Hepatocyte (in vitro differentiated cells): ENCODE data around the gene WBP4. TPM values are rescaled to one million over a fixed set of nuclear protein-coding genes. Genes with fewer than 3 reads are reported as not detected.

Source experiments
- DNase-seq: peaks from one replicate; pipeline ENCODE4 v3.0.0-alpha.2; 2016; ENCODE audit warnings: low spot score
- H2AFZ ChIP-seq: fragments of 200-600 bp; sonication (generic); 2 replicates; pipeline ENCODE4 v1.6.0; 2016; ENCODE audit warnings: antibody characterized with exemption, mild to moderate bottlenecking
- H3K27ac ChIP-seq: fragments of 200-600 bp; sonication (generic); 2 replicates; pipeline ENCODE4 v1.5.1; 2016; ENCODE audit warnings: mild to moderate bottlenecking
- H3K27me3 ChIP-seq: fragments of 200-600 bp; sonication (generic); 2 replicates; pipeline ENCODE4 v1.6.1; 2016
- H3K36me3 ChIP-seq: fragments of 200-600 bp; sonication (generic); replicated peaks from 2 replicates; pipeline ENCODE4 v1.5.1; 2016; ENCODE audit warnings: low read depth; ENCODE audit not compliant: insufficient read depth
- H3K4me1 ChIP-seq: fragments of 200-600 bp; sonication (generic); 2 replicates; pipeline ENCODE4 v1.5.1; 2016; ENCODE audit warnings: mild to moderate bottlenecking, moderate library complexity; ENCODE audit not compliant: insufficient read depth
- H3K4me2 ChIP-seq: fragments of 200-600 bp; sonication (generic); 2 replicates; pipeline ENCODE4 v1.6.0; 2016
- H3K4me3 ChIP-seq: fragments of 200-600 bp; sonication (generic); 2 replicates; pipeline ENCODE4 v1.5.1; 2016; ENCODE audit warnings: mild to moderate bottlenecking
- H3K79me2 ChIP-seq: fragments of 200-600 bp; sonication (generic); 2 replicates; pipeline ENCODE4 v1.6.0; 2017; ENCODE audit warnings: mild to moderate bottlenecking
- H3K9me2 ChIP-seq: fragments of 200-600 bp; sonication (generic); replicated peaks from 2 replicates; pipeline ENCODE4 v1.6.0; 2017; ENCODE audit warnings: mild to moderate bottlenecking; ENCODE audit not compliant: insufficient read depth
- H3K9me3 ChIP-seq: fragments of 200-600 bp; sonication (generic); 2 replicates; pipeline ENCODE4 v1.5.1; 2016; ENCODE audit warnings: low read depth, mild to moderate bottlenecking
- H4K20me1 ChIP-seq: fragments of 200-600 bp; sonication (generic); 2 replicates; pipeline ENCODE4 v1.6.0; 2016; ENCODE audit warnings: mild to moderate bottlenecking; ENCODE audit not compliant: insufficient read depth, poor library complexity, severe bottlenecking
- EZH2 ChIP-seq: fragments of 200-600 bp; sonication (generic); IDR thresholded peaks from 2 replicates; pipeline ENCODE4 v1.6.1; 2016; ENCODE audit warnings: antibody characterized with exemption, mild to moderate bottlenecking, borderline replicate concordance
- EZH2phosphoT487 ChIP-seq: fragments of 200-600 bp; sonication (generic); IDR thresholded peaks from one replicate; pipeline ENCODE4 v1.6.1; 2018; ENCODE audit warnings: antibody characterized with exemption, mild to moderate bottlenecking, low read depth, moderate library complexity; ENCODE audit not compliant: unreplicated experiment, severe bottlenecking
- WGBS: methylation state at CpG from one replicate; pipeline ENCODE4 v1.1.6; 2016; ENCODE audit warnings: low lambda C conversion rate; ENCODE audit errors: missing lambda C conversion rate; 5-methylcytosine and 5-hydroxymethylcytosine counted together
- polyA plus RNA-seq: library from polyadenylated mRNA; unstranded; fragments of >200 nt; fragmentation: Nextera tagmentation; extraction: Ambion mirVana; gene quantifications from 2 replicates; pipeline ENCODE4 v1.2.1, GENCODE V29; 2016
- total RNA-seq: library from RNA; depleted of rRNA; stranded (reverse); fragments of >200 nt; gene quantifications from 2 replicates; pipeline ENCODE4 v1.2.3, GENCODE V29; 2014
- TF ChIP-seq, protein P1 (sequence below): fragments of 200-600 bp; sonication (generic); IDR thresholded peaks from 2 replicates; pipeline ENCODE4 v1.5.1; 2016; ENCODE audit warnings: antibody characterized with exemption, mild to moderate bottlenecking; ENCODE audit not compliant: poor library complexity

WBP4 gene
- total and polyA plus RNA-seq, 2 experiments from 2014 or later = 6.1 to 8.4 TPM

DNA sequence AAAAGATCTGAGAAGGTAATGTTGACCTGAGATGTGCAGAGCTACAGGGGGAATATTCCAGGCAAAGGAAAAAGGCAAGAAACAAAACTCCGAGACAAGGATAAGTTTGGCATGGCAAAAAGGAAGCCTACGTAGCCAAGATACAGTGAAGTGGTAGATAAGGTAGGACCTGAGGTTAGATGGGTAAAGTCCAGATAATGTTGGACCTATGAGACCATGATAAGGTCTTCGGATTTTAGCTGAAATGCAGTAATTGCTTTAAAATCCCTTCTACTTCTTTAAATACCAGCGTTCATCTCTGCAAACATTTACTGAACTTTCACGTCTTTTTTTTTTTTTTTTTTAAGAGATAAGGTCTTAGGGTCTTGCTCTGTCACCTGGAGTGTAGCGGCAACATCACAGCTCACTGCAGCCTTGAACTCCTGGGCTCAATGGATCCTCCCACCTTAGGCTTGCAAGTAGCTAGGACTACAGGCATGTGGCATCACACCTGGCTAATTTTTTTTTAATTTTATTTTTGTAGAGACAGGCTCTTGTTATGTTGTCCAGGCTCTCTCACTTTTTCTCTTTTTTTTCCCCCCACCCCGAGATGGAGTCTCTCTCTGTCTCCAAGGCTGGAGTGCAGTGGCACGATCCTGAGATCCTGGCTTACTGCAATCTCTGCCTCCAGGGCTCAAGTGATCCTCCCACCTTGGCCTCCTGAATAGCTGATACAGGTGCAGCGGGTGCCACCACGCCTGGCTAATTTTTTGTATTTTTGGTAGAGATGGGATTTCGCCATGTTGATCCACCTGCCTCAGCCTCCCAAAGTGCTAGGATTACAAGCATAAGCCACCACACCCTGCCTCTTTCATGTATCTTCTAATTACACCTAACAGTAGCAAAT lies 4.2 kb upstream of the WBP4 start:
- no peaks in the 10 kb centered on the region for H3K27me3 ChIP-seq
- H3K9me2 ChIP-seq = no peaks in the 10 kb centered on the region
- no peak overlapping the region for H2AFZ ChIP-seq
- peak overlapping the region; percentile 85 for H3K4me2 ChIP-seq
- H3K9me3 ChIP-seq = no peaks in the 10 kb centered on the region
- no peaks in the 10 kb centered on the region for H3K36me3 ChIP-seq
- 77% methylated on average over 11 of the region's 11 CpGs for WGBS
- DNase-seq = no peak
- no peak overlapping the region for H3K4me3 ChIP-seq
- peaks cover 43% of the 10 kb centered on the region for H3K4me1 ChIP-seq
- H3K79me2 ChIP-seq = peaks cover 79% of the 10 kb centered on the region
- TF ChIP-seq, protein P1, sequence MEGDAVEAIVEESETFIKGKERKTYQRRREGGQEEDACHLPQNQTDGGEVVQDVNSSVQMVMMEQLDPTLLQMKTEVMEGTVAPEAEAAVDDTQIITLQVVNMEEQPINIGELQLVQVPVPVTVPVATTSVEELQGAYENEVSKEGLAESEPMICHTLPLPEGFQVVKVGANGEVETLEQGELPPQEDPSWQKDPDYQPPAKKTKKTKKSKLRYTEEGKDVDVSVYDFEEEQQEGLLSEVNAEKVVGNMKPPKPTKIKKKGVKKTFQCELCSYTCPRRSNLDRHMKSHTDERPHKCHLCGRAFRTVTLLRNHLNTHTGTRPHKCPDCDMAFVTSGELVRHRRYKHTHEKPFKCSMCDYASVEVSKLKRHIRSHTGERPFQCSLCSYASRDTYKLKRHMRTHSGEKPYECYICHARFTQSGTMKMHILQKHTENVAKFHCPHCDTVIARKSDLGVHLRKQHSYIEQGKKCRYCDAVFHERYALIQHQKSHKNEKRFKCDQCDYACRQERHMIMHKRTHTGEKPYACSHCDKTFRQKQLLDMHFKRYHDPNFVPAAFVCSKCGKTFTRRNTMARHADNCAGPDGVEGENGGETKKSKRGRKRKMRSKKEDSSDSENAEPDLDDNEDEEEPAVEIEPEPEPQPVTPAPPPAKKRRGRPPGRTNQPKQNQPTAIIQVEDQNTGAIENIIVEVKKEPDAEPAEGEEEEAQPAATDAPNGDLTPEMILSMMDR = no peak
- TF ChIP-seq EZH2phosphoT487 (no peak), EZH2 (no peak)
- peaks cover 69% of the 10 kb centered on the region for H4K20me1 ChIP-seq
- peak overlapping the region; percentile 10 for H3K27ac ChIP-seq

GRCh38 chr13:41058295-41059070 lies 2.8 kb upstream of the WBP4 start:
- H3K4me1 ChIP-seq = peaks cover 45% of the 10 kb centered on the region
- peaks cover 55% of the 10 kb centered on the region for H4K20me1 ChIP-seq
- H3K27ac ChIP-seq = peak overlapping the region; percentile 100

GRCh38 chr13:41059456-41060081 lies 1.7 kb upstream of the WBP4 start:
- 2% methylated on average over 15 of the region's 15 CpGs for WGBS
- Histone ChIP-seq H3K4me3 (peak overlapping the region; percentile 70), H3K27ac (peak overlapping the region; percentile 100), H4K20me1 (peaks cover 46% of the 10 kb centered on the region), H3K4me1 (peaks cover 49% of the 10 kb centered on the region), H3K36me3 (no peaks in the 10 kb centered on the region), H3K27me3 (no peaks in the 10 kb centered on the region), H3K9me3 (no peaks in the 10 kb centered on the region), H3K79me2 (peaks cover 75% of the 10 kb centered on the region), H2AFZ (peak overlapping the region; percentile 59), H3K9me2 (no peaks in the 10 kb centered on the region), H3K4me2 (peak overlapping the region; percentile 85)
- no peak for DNase-seq
- TF ChIP-seq EZH2 = no peak
- TF ChIP-seq EZH2phosphoT487 = no peak
- TF ChIP-seq, protein P1 = no peak

More at GRCh38 chr13:41058295-41059070, 2.8 kb upstream of the WBP4 start:
- H3K4me2 ChIP-seq = peak overlapping the region; percentile 85
- H3K79me2 ChIP-seq = peaks cover 75% of the 10 kb centered on the region
- H3K9me3 ChIP-seq = no peaks in the 10 kb centered on the region
- no peaks in the 10 kb centered on the region for H3K27me3 ChIP-seq
- 82% methylated on average over 18 of the region's 18 CpGs for WGBS
- H3K9me2 ChIP-seq = no peaks in the 10 kb centered on the region
- TF ChIP-seq, protein P1 = no peak
- TF ChIP-seq EZH2phosphoT487 (no peak), EZH2 (no peak)
- H3K36me3 ChIP-seq = no peaks in the 10 kb centered on the region
- H3K4me3 ChIP-seq = peak overlapping the region; percentile 70
- H2AFZ ChIP-seq = no peak overlapping the region
- DNase-seq = no peak
